Panc1 (cell line): Measurements from ENCODE around the gene BATF2.

Source experiments
- POLR2AphosphoS5 ChIP-seq: IDR thresholded peaks from 2 replicates; pipeline ENCODE4 v1.6.1; 2012; ENCODE audit warnings: mild to moderate bottlenecking, low read depth, low read length, moderate library complexity
- SIN3A ChIP-seq: IDR thresholded peaks from 2 replicates; pipeline ENCODE4 v1.6.1; 2012; ENCODE audit warnings: low read depth, mild to moderate bottlenecking, low read length, moderate library complexity, borderline replicate concordance; ENCODE audit not compliant: insufficient read depth
- TCF7L2 ChIP-seq: IDR thresholded peaks from 2 replicates; pipeline ENCODE4 v1.6.1; 2011; ENCODE audit warnings: mild to moderate bottlenecking, low read depth, low read length, inconsistent platforms
- TF ChIP-seq, protein P1 (sequence below): fragments of 450-650 bp; IDR thresholded peaks from 2 replicates; pipeline ENCODE4 v1.5.1; 2017; ENCODE audit warnings: mild to moderate bottlenecking
- TF ChIP-seq, protein P2 (sequence below), 2 experiments: IDR thresholded peaks; 2 replicates each; pipeline ENCODE4 v1.6.1; 2011 to 2012; ENCODE audit warnings: low read depth in 2 of 2, control low read depth in 1 of 2, low read length in 1 of 2, mild to moderate bottlenecking in 1 of 2, moderate library complexity in 1 of 2; ENCODE audit not compliant: insufficient read depth in 1 of 2

DNA sequence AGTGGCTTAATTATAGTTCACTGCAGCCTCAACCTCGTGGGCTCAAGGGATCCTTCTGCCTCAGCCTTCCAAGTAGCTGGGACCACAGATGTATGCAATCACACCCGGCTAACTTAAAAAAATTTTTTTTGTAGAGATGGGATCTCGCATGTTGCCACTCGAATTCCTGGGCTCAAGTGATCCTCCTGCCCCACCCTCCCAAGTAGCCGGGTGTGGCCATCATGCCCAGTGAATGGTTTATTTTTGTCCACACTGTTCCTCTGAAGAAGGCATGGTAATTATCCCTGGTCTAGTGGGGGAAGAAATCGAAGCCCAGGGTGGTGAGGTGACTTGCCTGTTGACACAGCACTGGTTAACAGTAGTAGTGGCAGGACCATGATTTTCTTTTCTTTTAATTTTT is 46.1 kb upstream of the BATF2 start:
- TF ChIP-seq, protein P1, sequence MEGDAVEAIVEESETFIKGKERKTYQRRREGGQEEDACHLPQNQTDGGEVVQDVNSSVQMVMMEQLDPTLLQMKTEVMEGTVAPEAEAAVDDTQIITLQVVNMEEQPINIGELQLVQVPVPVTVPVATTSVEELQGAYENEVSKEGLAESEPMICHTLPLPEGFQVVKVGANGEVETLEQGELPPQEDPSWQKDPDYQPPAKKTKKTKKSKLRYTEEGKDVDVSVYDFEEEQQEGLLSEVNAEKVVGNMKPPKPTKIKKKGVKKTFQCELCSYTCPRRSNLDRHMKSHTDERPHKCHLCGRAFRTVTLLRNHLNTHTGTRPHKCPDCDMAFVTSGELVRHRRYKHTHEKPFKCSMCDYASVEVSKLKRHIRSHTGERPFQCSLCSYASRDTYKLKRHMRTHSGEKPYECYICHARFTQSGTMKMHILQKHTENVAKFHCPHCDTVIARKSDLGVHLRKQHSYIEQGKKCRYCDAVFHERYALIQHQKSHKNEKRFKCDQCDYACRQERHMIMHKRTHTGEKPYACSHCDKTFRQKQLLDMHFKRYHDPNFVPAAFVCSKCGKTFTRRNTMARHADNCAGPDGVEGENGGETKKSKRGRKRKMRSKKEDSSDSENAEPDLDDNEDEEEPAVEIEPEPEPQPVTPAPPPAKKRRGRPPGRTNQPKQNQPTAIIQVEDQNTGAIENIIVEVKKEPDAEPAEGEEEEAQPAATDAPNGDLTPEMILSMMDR: no peak
- TF ChIP-seq TCF7L2: no peak
- no peak for TF ChIP-seq POLR2AphosphoS5
- TF ChIP-seq SIN3A: no peak
- TF ChIP-seq, protein P2, sequence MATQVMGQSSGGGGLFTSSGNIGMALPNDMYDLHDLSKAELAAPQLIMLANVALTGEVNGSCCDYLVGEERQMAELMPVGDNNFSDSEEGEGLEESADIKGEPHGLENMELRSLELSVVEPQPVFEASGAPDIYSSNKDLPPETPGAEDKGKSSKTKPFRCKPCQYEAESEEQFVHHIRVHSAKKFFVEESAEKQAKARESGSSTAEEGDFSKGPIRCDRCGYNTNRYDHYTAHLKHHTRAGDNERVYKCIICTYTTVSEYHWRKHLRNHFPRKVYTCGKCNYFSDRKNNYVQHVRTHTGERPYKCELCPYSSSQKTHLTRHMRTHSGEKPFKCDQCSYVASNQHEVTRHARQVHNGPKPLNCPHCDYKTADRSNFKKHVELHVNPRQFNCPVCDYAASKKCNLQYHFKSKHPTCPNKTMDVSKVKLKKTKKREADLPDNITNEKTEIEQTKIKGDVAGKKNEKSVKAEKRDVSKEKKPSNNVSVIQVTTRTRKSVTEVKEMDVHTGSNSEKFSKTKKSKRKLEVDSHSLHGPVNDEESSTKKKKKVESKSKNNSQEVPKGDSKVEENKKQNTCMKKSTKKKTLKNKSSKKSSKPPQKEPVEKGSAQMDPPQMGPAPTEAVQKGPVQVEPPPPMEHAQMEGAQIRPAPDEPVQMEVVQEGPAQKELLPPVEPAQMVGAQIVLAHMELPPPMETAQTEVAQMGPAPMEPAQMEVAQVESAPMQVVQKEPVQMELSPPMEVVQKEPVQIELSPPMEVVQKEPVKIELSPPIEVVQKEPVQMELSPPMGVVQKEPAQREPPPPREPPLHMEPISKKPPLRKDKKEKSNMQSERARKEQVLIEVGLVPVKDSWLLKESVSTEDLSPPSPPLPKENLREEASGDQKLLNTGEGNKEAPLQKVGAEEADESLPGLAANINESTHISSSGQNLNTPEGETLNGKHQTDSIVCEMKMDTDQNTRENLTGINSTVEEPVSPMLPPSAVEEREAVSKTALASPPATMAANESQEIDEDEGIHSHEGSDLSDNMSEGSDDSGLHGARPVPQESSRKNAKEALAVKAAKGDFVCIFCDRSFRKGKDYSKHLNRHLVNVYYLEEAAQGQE (IDR thresholded peaks at IDR 0.05; ENCODE audit: insufficient read depth in 1 of 2, low read depth in 2 of 2, low read length in 1 of 2): no peak
